Testis (tissue), 3 donors: Measurements from ENCODE around the gene FOXG1. TPM values are rescaled to one million over a fixed set of nuclear protein-coding genes. Genes with fewer than 3 reads are reported as not detected.
A peak's percentile ranks its signal among the peaks of the same experiment; 100 is the strongest.

Source experiments
- DNase-seq: peaks from one replicate; pipeline ENCODE4 v3.0.0-alpha.2; 2019
- H3K27ac ChIP-seq, 2 donors: fragments of 200-600 bp; sonication (generic); one replicate each; pipeline ENCODE4 v1.5.1; 2019
- H3K27me3 ChIP-seq: fragments of 200-600 bp; sonication (generic); one replicate; pipeline ENCODE4 v1.5.1; 2019
- H3K36me3 ChIP-seq: fragments of 200-600 bp; sonication (generic); one replicate; pipeline ENCODE4 v1.5.1; 2017; ENCODE audit warnings: low read depth; ENCODE audit errors: missing control alignments
- H3K4me1 ChIP-seq: fragments of 200-600 bp; sonication (generic); one replicate; pipeline ENCODE4 v1.5.1; 2019
- H3K4me3 ChIP-seq, 2 donors: fragments of 200-600 bp; sonication (generic); one replicate each; pipeline ENCODE4 v1.5.1; 2017 to 2019
- H3K9me3 ChIP-seq: fragments of 200-600 bp; sonication (generic); one replicate; pipeline ENCODE4 v1.5.1; 2017
- CTCF ChIP-seq, 3 experiments: fragments of 450-650 bp in 2 of 3; fragments of 200-600 bp in 1 of 3; sonication (generic) in 1 of 3; IDR thresholded peaks; one replicate each; pipeline ENCODE4 v1.5.1; 2016 to 2019; ENCODE audit warnings: antibody characterized with exemption in 3 of 3, mild to moderate bottlenecking in 2 of 3, moderate library complexity in 1 of 3
- POLR2A ChIP-seq: fragments of 450-650 bp; IDR thresholded peaks from one replicate; pipeline ENCODE4 v1.6.1; 2017; ENCODE audit warnings: antibody characterized with exemption, mild to moderate bottlenecking, moderate library complexity
- WGBS, 2 donors: methylation state at CpG; one replicate each; pipeline ENCODE4 v1.1.5; 2018; 5-methylcytosine and 5-hydroxymethylcytosine counted together
- intact Hi-C: fragments of 100-400 bp; cut with DNase I; formaldehyde crosslinking; loops from one replicate; pipeline ENCODE4 v1.15.1; 2023; ENCODE audit warnings: low total_unique reads
- polyA plus RNA-seq: library from polyadenylated mRNA; stranded (reverse); fragments of 350-450 nt; fragmentation: Illumina TruSeq; extraction: RNeasy Lipid Tissue Mini Kit (QIAGEN cat#74804); gene quantifications from one replicate; pipeline ENCODE4 v1.2.3, GENCODE V29; 2014; ENCODE audit warnings: low read depth, low replicate concordance; ENCODE audit not compliant: insufficient read depth
- total RNA-seq, 2 donors: library from RNA; depleted of rRNA; stranded (reverse); fragments of >200 nt; gene quantifications; one replicate each; pipeline ENCODE4 v1.2.3, GENCODE V29; 2016

Gene FOXG1
- total and polyA plus RNA-seq, 3 donors from 2014 or later, result 4.5 to 9.0 (median 5.5) TPM

- intact Hi-C loops, result loop anchor here (10.0 kb wide), 1 partner anchor 778 kb away; no protein-coding TSS in a partner anchor
- DNase-seq, result peak; percentile 54
- Histone ChIP-seq H3K9me3 (no peaks in the 10 kb centered on the region), H3K4me3 (no peak overlapping the region), H3K36me3 (no peaks in the 10 kb centered on the region), H3K4me1 (no peaks in the 10 kb centered on the region), H3K27ac (no peak overlapping the region), H3K27me3 (no peaks in the 10 kb centered on the region)
- 4% methylated on average over 23 of the region's 23 CpGs for WGBS, 2 donors
- TF ChIP-seq POLR2A, result no peak
- TF ChIP-seq CTCF (IDR thresholded peaks at IDR 0.05), result peak; percentile 11 to 43 (median 30)
Observed at GRCh38 chr14:28756884-28757570, 9.6 kb upstream of the FOXG1 start.

GRCh38 chr14:28757786-28758185 is 8.8 kb upstream of the FOXG1 start:
- H3K27me3 ChIP-seq, result no peaks in the 10 kb centered on the region
- no peaks in the 10 kb centered on the region for H3K9me3 ChIP-seq
- no peaks in the 10 kb centered on the region for H3K4me1 ChIP-seq
- no peak overlapping the region for H3K4me3 ChIP-seq
- H3K36me3 ChIP-seq, result no peaks in the 10 kb centered on the region
- DNase-seq, result no peak
- WGBS, 2 donors, result 10 to 13% methylated on average over 7 of the region's 7 CpGs
- no peak overlapping the region for H3K27ac ChIP-seq
- TF ChIP-seq CTCF (IDR thresholded peaks at IDR 0.05), result no peak
- TF ChIP-seq POLR2A, result no peak
- intact Hi-C loops, result loop anchor here (10.0 kb wide), 1 partner anchor 777 kb away; no protein-coding TSS in a partner anchor

- TF ChIP-seq CTCF (IDR thresholded peaks at IDR 0.05) (no peak), POLR2A (no peak)
- WGBS, 2 donors, result 8 to 9% methylated on average over 12 of the region's 12 CpGs
Observed at GRCh38 chr14:28758253-28758884, 8.2 kb upstream of the FOXG1 start.

GRCh38 chr14:28758885-28759652 is 7.5 kb upstream of the FOXG1 start:
- Histone ChIP-seq H3K9me3 (no peaks in the 10 kb centered on the region), H3K27ac (no peak overlapping the region), H3K36me3 (no peaks in the 10 kb centered on the region), H3K27me3 (no peaks in the 10 kb centered on the region), H3K4me1 (no peaks in the 10 kb centered on the region), H3K4me3 (peak overlapping the region in 1 of 2 donors; percentile 15)
- DNase-seq, result no peak
- TF ChIP-seq POLR2A (no peak), CTCF (IDR thresholded peaks at IDR 0.05) (no peak)
- WGBS, 2 donors, result 5 to 6% methylated on average over 30 of the region's 30 CpGs
- intact Hi-C loops, result loop anchor here (10.0 kb wide), 1 partner anchor 776 kb away; no protein-coding TSS in a partner anchor

More at GRCh38 chr14:28758253-28758884, 8.2 kb upstream of the FOXG1 start:
- Histone ChIP-seq H3K9me3 (no peaks in the 10 kb centered on the region), H3K27ac (no peak overlapping the region), H3K4me1 (no peaks in the 10 kb centered on the region), H3K27me3 (no peaks in the 10 kb centered on the region), H3K4me3 (no peak overlapping the region), H3K36me3 (no peaks in the 10 kb centered on the region)
- intact Hi-C loops, result loop anchor here (10.0 kb wide), 1 partner anchor 776 kb away; no protein-coding TSS in a partner anchor
- DNase-seq, result no peak
